ENCODE measurements around the gene STX16.

DNA sequence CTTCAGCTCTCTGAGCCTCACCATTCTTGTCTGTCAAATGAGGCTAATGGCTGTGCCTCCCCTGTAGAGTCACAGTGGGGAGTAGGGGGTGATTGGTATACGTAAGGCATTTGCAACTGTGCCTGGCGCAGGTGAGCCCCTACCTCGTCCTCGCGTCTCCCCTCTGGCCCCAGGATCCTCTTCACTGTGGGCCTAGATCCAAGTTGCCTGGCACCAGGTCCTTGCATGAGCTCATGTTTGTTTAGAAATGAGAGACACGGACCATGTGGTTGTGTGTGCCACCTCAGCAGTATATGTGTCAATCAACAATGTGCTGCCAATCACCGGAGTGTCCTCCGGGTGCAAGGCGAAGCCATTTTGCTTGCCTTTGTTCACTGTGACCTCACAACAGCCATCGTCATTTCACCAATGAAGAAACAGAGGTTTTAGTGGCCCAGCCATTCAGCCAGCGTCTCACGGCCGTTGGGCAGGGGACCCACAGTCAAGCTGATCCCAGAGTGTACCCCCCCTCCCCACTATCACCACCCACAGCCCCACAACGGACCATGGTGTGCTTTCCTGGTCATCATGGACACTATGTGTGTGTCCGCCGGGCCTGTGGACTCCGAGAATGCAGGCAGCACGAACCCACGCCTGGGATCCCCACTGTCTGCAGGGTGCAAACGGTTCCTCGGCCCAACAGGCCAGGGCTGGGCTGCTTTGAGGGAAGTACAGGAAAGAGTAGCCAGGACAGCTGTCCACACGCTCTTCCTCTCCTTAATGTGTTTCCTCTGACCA is 35.9 kb upstream of the STX16 start:
- TF ChIP-seq POLR2A (IDR thresholded peaks at IDR 0.05) (no peak), EP300 (IDR thresholded peaks at IDR 0.05) (no peak)
- TF ChIP-seq, protein P1, sequence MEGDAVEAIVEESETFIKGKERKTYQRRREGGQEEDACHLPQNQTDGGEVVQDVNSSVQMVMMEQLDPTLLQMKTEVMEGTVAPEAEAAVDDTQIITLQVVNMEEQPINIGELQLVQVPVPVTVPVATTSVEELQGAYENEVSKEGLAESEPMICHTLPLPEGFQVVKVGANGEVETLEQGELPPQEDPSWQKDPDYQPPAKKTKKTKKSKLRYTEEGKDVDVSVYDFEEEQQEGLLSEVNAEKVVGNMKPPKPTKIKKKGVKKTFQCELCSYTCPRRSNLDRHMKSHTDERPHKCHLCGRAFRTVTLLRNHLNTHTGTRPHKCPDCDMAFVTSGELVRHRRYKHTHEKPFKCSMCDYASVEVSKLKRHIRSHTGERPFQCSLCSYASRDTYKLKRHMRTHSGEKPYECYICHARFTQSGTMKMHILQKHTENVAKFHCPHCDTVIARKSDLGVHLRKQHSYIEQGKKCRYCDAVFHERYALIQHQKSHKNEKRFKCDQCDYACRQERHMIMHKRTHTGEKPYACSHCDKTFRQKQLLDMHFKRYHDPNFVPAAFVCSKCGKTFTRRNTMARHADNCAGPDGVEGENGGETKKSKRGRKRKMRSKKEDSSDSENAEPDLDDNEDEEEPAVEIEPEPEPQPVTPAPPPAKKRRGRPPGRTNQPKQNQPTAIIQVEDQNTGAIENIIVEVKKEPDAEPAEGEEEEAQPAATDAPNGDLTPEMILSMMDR (IDR thresholded peaks at IDR 0.05): no peak

Measured in tibial nerve (tissue), 4 donors.